Hypothalamus (tissue), 51 donors: ENCODE measurements around the gene SMIM44.
A peak's percentile ranks its signal among the peaks of the same experiment; 100 is the strongest.

ENCODE experiments used
- DNase-seq, 51 donors: peaks; one replicate each; lab custom pipeline; 2025; lab: John Stamatoyannopoulos, UW

The SMIM44 gene

GRCh38 chr19:3479834-3480215 lies 3.4 kb downstream of the SMIM44 start:
- no peak for DNase-seq

- DNase-seq = peak in 3 of 51 donors; percentile 9 to 19 (median 14)
Observed at GRCh38 chr19:3479177-3479833, 3.9 kb downstream of the SMIM44 start.

GRCh38 chr19:3478409-3479176 lies 4.6 kb downstream of the SMIM44 start:
- no peak for DNase-seq

GRCh38 chr19:3477951-3478350 lies 5.3 kb downstream of the SMIM44 start:
- DNase-seq = no peak

GRCh38 chr19:3477506-3477905 lies 5.7 kb downstream of the SMIM44 start:
- DNase-seq = no peak

GRCh38 chr19:3476830-3477229 lies 6.4 kb downstream of the SMIM44 start:
- no peak for DNase-seq

- DNase-seq = no peak
Observed at GRCh38 chr19:3475449-3475848, 7.8 kb downstream of the SMIM44 start.

GRCh38 chr19:3474614-3475013 lies 8.6 kb downstream of the SMIM44 start:
- no peak for DNase-seq

- DNase-seq = no peak
Observed at GRCh38 chr19:3474010-3474409, 9.2 kb downstream of the SMIM44 start.

GRCh38 chr19:3471954-3472655 lies 11.1 kb downstream of the SMIM44 start:
- DNase-seq = peak in 21 of 51 donors; percentile 2 to 55 (median 18)

- DNase-seq = no peak
Observed at GRCh38 chr19:3470500-3471128, 12.6 kb downstream of the SMIM44 start.

GRCh38 chr19:3469638-3470499 lies 13.4 kb downstream of the SMIM44 start:
- peak in 1 of 51 donors; percentile 26 for DNase-seq

- DNase-seq = no peak
Observed at GRCh38 chr19:3468211-3468610, 15.0 kb downstream of the SMIM44 start.

GRCh38 chr19:3467437-3468198 lies 15.6 kb downstream of the SMIM44 start:
- DNase-seq = no peak

GRCh38 chr19:3466635-3467034 lies 16.6 kb downstream of the SMIM44 start:
- DNase-seq = peak in 29 of 51 donors; percentile 3 to 74 (median 38)

- DNase-seq = no peak
Observed at GRCh38 chr19:3465552-3465951, 17.7 kb downstream of the SMIM44 start.

GRCh38 chr19:3464587-3465235 lies 18.5 kb downstream of the SMIM44 start:
- no peak for DNase-seq

GRCh38 chr19:3463714-3464586 lies 19.3 kb downstream of the SMIM44 start:
- no peak for DNase-seq
